HepG2 (cell line): ENCODE measurements around the gene TARS3. TPM values are rescaled to one million over a fixed set of nuclear protein-coding genes. Genes with fewer than 3 reads are reported as not detected.

Source experiments
- ATAC-seq: fragments of 200-7000 bp; cut with Tn5 transposase; 3 replicates; pipeline ENCODE4 v1.9.1; 2020; ENCODE audit warnings: mild to moderate bottlenecking, moderate library complexity
- BruUV-seq: library from RNA; stranded (reverse); fragments of 400-500 nt; replicated peaks from 2 replicates; lab custom pipeline; 2021; lab: Mats Ljungman, UMichigan
- CTCF ChIA-PET: fragments of 300-600 bp; formaldehyde crosslinking; extraction: SDS; loops from one replicate; lab custom pipeline; 2021; ENCODE audit warnings: low total read pairs, inconsistent platforms, low intra/inter-chr PET ratio; lab: Yijun Ruan, JAX
- POLR2A ChIA-PET: fragments of 350-600 bp; sonication (Branson Sonifier 250); formaldehyde crosslinking; loops from one replicate; lab custom pipeline; 2020; ENCODE audit warnings: antibody characterized with exemption, inconsistent platforms; lab: Yijun Ruan, JAX
- DNase-seq: peaks from one replicate; pipeline ENCODE4 v3.0.0-alpha.2; 2015; ENCODE audit warnings: low spot score
- FAIRE-seq: peaks from 3 replicates; lab custom pipeline; 2011; peaks lifted over from hg19 to GRCh38; lab: Jason Lieb, UNC
- H2AFZ ChIP-seq: one replicate; pipeline ENCODE4 v1.6.1; 2011; ENCODE audit warnings: low read length, inconsistent platforms
- H3K27ac ChIP-seq: fragments of 300-600 bp; 3 replicates; pipeline ENCODE4 v1.8.0; 2011; ENCODE audit warnings: mixed run types, mild to moderate bottlenecking, mixed read lengths, low read length, inconsistent platforms; ENCODE audit not compliant: insufficient read depth; ENCODE audit errors: extremely low read length
- H3K27me3 ChIP-seq, 2 experiments: fragments of 200-600 bp in 1 of 2; 2 replicates in 1 of 2; 3 replicates in 1 of 2; pipeline versions ENCODE4 v1.6.0 to v1.8.0; 2011; ENCODE audit warnings: low read length in 2 of 2, mild to moderate bottlenecking in 2 of 2, moderate library complexity in 2 of 2, inconsistent platforms in 1 of 2; ENCODE audit not compliant: insufficient read depth in 2 of 2, control insufficient read depth in 1 of 2
- H3K36me3 ChIP-seq, 2 experiments: fragments of 200-600 bp in 1 of 2; replicated peaks in 1 of 2; 2 replicates in 1 of 2; 3 replicates in 1 of 2; pipeline versions ENCODE4 v1.5.1 to v1.8.0; 2011; ENCODE audit warnings: low read length in 2 of 2, inconsistent platforms in 1 of 2; ENCODE audit not compliant: insufficient read depth in 2 of 2, control insufficient read depth in 1 of 2
- H3K4me1 ChIP-seq: 2 replicates; pipeline ENCODE4 v1.5.1; 2012; ENCODE audit warnings: low read length, inconsistent platforms; ENCODE audit not compliant: insufficient read depth
- H3K4me2 ChIP-seq: 2 replicates; pipeline ENCODE4 v1.6.0; 2011; ENCODE audit warnings: low read depth, low read length, inconsistent platforms
- H3K4me3 ChIP-seq, 3 experiments: fragments of 200-600 bp in 1 of 3; sonication (generic), shearing (Covaris generic) in 1 of 3; replicated peaks in 1 of 3; 2 replicates each; pipeline ENCODE4 v1.5.1; 2011 to 2016; ENCODE audit warnings: low read length in 3 of 3, inconsistent platforms in 2 of 3, low read depth in 2 of 3, mild to moderate bottlenecking in 2 of 3, control low read depth in 1 of 3, mixed read lengths in 1 of 3; ENCODE audit not compliant: insufficient read depth in 1 of 3
- H3K79me2 ChIP-seq: one replicate; pipeline ENCODE4 v1.6.1; 2011; ENCODE audit warnings: low read length, inconsistent platforms; ENCODE audit not compliant: insufficient read depth
- H3K9ac ChIP-seq: 2 replicates; pipeline ENCODE4 v1.6.0; 2011; ENCODE audit warnings: mild to moderate bottlenecking, low read depth, low read length, inconsistent platforms; ENCODE audit not compliant: insufficient read depth
- H3K9me3 ChIP-seq: 2 replicates; pipeline ENCODE4 v1.5.1; 2012; ENCODE audit warnings: mild to moderate bottlenecking, low read length
- H4K20me1 ChIP-seq: 2 replicates; pipeline ENCODE4 v1.6.0; 2011; ENCODE audit warnings: inconsistent platforms, mild to moderate bottlenecking, low read length, moderate library complexity; ENCODE audit not compliant: insufficient read depth
- EEA1 ChIP-seq: sonication (generic); formaldehyde crosslinking; IDR thresholded peaks from 2 replicates; pipeline ENCODE4 v1.5.1; 2020; ENCODE audit warnings: mild to moderate bottlenecking, missing genetic modification reagents, borderline replicate concordance
- IKZF1 ChIP-seq: fragments of 450-650 bp; IDR thresholded peaks from 2 replicates; pipeline ENCODE4 v1.7.1; 2016
- SIN3A ChIP-seq: IDR thresholded peaks from 2 replicates; pipeline ENCODE4 v1.6.1; 2011; ENCODE audit warnings: low read depth, mild to moderate bottlenecking, control low read depth, low read length, borderline replicate concordance
- WGBS: methylation state at CpG from one replicate; pipeline ENCODE4 v1.1.6; 2017; ENCODE audit warnings: low lambda C conversion rate; 5-methylcytosine and 5-hydroxymethylcytosine counted together
- in situ Hi-C: cut with HindIII; loops from 2 replicates; pipeline ENCODE4 v1.10.0; 2017; ENCODE audit warnings: low pct_unique_long_range_greater_than_20kb; ENCODE audit not compliant: extremely low pct_ligation_motif_present
- intact Hi-C: fragments of 100-400 bp; cut with micrococcal nuclease; formaldehyde crosslinking; loops from one replicate; pipeline ENCODE4 v1.10.0; 2022; ENCODE audit not compliant: unreplicated experiment
- polyA plus RNA-seq, 8 experiments: library from polyadenylated mRNA; depleted of rRNA in 3 of 8; stranded (reverse) in 7 of 8; unstranded in 1 of 8; fragments of >200 nt; fragmentation: Illumina TruSeq in 4 of 8; extraction: Trizol in 4 of 8; gene quantifications; 2 replicates each; pipeline versions ENCODE4 v1.2.1 to v1.2.3, GENCODE V29; 2011 to 2016; ENCODE audit warnings: low read depth in 4 of 8, missing spikeins in 1 of 8, mixed read lengths in 1 of 8; ENCODE audit not compliant: insufficient read depth in 1 of 8
- total RNA-seq, 5 experiments: library from RNA; depleted of rRNA; stranded (reverse); fragments of >200 nt; fragmentation: Illumina TruSeq; extraction: Trizol; gene quantifications; 2 replicates each; pipeline ENCODE4 v1.2.3, GENCODE V29; 2016; ENCODE audit warnings: low read depth in 1 of 5
- TF ChIP-seq, protein P1 (sequence below): IDR thresholded peaks from 2 replicates; pipeline ENCODE4 v1.6.1; 2012; ENCODE audit warnings: low read length, improper control_type of control experiment
- TF ChIP-seq, protein P2 (sequence below): conservative IDR thresholded peaks from 2 replicates; pipeline ENCODE4 v1.6.1; 2018; ENCODE audit warnings: missing genetic modification reagents
- TF ChIP-seq, protein P3 (sequence below): sonication (generic); formaldehyde crosslinking; IDR thresholded peaks from 2 replicates; pipeline ENCODE4 v1.5.1; 2020; ENCODE audit warnings: missing genetic modification reagents, mild to moderate bottlenecking, borderline replicate concordance
- TF ChIP-seq, protein P4 (sequence below), 2 experiments: sonication (generic) in 1 of 2; formaldehyde crosslinking in 1 of 2; IDR thresholded peaks; 2 replicates each; pipeline versions ENCODE4 v1.6.1 to v1.9.0; 2014 to 2022; ENCODE audit warnings: antibody characterized with exemption in 1 of 2, borderline replicate concordance in 1 of 2, inconsistent platforms in 1 of 2, low read depth in 1 of 2, missing genetic modification reagents in 1 of 2
- TF ChIP-seq, protein P5 (sequence below): sonication (generic); IDR thresholded peaks from 2 replicates; pipeline ENCODE4 v1.6.1; 2016; ENCODE audit warnings: low read depth, borderline replicate concordance

TARS3 gene
- total and polyA plus RNA-seq, 2 of the 13 experiments (the other 11 are each of a cell fraction or from before 2014, with no cell fraction given): 4.1 to 11.7 TPM

DNA sequence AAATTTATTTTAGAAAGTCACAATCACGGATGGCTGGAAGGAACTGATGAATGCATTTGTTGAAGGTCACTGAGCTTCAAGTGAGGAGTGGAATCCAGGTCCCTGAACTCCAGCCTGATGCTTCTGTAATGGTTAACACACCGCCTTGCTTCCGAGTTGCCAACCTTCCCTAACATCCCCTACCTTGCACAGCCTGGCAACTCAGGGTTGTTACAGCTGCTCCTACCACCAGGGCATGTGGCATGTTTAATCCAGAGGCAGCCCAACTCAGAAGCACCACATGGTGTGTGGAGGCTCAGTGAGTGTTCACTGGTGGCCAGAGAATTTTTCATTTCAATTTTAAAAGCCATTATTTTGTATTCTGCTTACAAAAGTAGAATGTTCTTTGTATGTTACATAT lies 77.0 kb downstream of the TARS3 start:
- CTCF ChIA-PET: no interaction called here
- ATAC-seq (no peak), FAIRE-seq (no peak), DNase-seq (no peak)
- no peaks in the 10 kb centered on the region for H3K9me3 ChIP-seq
- POLR2A ChIA-PET: no interaction called here
- no peak overlapping the region for H3K27ac ChIP-seq
- H2AFZ ChIP-seq: no peak overlapping the region
- peaks cover 32% of the 10 kb centered on the region for H3K4me1 ChIP-seq
- H3K27me3 ChIP-seq: no peaks in the 10 kb centered on the region; a peak in 1 of 5 replicates
- H3K9ac ChIP-seq: no peak overlapping the region
- TF ChIP-seq, protein P1, sequence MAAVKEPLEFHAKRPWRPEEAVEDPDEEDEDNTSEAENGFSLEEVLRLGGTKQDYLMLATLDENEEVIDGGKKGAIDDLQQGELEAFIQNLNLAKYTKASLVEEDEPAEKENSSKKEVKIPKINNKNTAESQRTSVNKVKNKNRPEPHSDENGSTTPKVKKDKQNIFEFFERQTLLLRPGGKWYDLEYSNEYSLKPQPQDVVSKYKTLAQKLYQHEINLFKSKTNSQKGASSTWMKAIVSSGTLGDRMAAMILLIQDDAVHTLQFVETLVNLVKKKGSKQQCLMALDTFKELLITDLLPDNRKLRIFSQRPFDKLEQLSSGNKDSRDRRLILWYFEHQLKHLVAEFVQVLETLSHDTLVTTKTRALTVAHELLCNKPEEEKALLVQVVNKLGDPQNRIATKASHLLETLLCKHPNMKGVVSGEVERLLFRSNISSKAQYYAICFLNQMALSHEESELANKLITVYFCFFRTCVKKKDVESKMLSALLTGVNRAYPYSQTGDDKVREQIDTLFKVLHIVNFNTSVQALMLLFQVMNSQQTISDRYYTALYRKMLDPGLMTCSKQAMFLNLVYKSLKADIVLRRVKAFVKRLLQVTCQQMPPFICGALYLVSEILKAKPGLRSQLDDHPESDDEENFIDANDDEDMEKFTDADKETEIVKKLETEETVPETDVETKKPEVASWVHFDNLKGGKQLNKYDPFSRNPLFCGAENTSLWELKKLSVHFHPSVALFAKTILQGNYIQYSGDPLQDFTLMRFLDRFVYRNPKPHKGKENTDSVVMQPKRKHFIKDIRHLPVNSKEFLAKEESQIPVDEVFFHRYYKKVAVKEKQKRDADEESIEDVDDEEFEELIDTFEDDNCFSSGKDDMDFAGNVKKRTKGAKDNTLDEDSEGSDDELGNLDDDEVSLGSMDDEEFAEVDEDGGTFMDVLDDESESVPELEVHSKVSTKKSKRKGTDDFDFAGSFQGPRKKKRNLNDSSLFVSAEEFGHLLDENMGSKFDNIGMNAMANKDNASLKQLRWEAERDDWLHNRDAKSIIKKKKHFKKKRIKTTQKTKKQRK: no peak
- TF ChIP-seq, protein P2, sequence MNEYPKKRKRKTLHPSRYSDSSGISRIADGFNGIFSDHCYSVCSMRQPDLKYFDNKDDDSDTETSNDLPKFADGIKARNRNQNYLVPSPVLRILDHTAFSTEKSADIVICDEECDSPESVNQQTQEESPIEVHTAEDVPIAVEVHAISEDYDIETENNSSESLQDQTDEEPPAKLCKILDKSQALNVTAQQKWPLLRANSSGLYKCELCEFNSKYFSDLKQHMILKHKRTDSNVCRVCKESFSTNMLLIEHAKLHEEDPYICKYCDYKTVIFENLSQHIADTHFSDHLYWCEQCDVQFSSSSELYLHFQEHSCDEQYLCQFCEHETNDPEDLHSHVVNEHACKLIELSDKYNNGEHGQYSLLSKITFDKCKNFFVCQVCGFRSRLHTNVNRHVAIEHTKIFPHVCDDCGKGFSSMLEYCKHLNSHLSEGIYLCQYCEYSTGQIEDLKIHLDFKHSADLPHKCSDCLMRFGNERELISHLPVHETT (CRISPR knock-in tag): no peak
- TF ChIP-seq IKZF1 (no peak), SIN3A (no peak), EEA1 (CRISPR knock-in tag) (no peak)
- TF ChIP-seq, protein P3, sequence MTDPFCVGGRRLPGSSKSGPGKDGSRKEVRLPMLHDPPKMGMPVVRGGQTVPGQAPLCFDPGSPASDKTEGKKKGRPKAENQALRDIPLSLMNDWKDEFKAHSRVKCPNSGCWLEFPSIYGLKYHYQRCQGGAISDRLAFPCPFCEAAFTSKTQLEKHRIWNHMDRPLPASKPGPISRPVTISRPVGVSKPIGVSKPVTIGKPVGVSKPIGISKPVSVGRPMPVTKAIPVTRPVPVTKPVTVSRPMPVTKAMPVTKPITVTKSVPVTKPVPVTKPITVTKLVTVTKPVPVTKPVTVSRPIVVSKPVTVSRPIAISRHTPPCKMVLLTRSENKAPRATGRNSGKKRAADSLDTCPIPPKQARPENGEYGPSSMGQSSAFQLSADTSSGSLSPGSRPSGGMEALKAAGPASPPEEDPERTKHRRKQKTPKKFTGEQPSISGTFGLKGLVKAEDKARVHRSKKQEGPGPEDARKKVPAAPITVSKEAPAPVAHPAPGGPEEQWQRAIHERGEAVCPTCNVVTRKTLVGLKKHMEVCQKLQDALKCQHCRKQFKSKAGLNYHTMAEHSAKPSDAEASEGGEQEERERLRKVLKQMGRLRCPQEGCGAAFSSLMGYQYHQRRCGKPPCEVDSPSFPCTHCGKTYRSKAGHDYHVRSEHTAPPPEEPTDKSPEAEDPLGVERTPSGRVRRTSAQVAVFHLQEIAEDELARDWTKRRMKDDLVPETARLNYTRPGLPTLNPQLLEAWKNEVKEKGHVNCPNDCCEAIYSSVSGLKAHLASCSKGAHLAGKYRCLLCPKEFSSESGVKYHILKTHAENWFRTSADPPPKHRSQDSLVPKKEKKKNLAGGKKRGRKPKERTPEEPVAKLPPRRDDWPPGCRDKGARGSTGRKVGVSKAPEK (CRISPR knock-in tag): no peak
- TF ChIP-seq, protein P4, sequence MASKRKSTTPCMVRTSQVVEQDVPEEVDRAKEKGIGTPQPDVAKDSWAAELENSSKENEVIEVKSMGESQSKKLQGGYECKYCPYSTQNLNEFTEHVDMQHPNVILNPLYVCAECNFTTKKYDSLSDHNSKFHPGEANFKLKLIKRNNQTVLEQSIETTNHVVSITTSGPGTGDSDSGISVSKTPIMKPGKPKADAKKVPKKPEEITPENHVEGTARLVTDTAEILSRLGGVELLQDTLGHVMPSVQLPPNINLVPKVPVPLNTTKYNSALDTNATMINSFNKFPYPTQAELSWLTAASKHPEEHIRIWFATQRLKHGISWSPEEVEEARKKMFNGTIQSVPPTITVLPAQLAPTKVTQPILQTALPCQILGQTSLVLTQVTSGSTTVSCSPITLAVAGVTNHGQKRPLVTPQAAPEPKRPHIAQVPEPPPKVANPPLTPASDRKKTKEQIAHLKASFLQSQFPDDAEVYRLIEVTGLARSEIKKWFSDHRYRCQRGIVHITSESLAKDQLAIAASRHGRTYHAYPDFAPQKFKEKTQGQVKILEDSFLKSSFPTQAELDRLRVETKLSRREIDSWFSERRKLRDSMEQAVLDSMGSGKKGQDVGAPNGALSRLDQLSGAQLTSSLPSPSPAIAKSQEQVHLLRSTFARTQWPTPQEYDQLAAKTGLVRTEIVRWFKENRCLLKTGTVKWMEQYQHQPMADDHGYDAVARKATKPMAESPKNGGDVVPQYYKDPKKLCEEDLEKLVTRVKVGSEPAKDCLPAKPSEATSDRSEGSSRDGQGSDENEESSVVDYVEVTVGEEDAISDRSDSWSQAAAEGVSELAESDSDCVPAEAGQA (IDR thresholded peaks at IDR 0.05; ENCODE audit: low read depth): no peak
- TF ChIP-seq, protein P4 (CRISPR knock-in tag; IDR thresholded peaks at IDR 0.05; ENCODE audit: borderline replicate concordance): no peak
- TF ChIP-seq, protein P5, sequence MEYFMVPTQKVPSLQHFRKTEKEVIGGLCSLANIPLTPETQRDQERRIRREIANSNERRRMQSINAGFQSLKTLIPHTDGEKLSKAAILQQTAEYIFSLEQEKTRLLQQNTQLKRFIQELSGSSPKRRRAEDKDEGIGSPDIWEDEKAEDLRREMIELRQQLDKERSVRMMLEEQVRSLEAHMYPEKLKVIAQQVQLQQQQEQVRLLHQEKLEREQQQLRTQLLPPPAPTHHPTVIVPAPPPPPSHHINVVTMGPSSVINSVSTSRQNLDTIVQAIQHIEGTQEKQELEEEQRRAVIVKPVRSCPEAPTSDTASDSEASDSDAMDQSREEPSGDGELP: no peak
- BruUV-seq: no TSS peak
- H4K20me1 ChIP-seq: no peaks in the 10 kb centered on the region; the same call in 1 of the 2 replicates
- intact Hi-C loops: no loop called here
- in situ Hi-C loops: loop anchor here (10.0 kb wide), 1 partner anchor 212 kb away; no protein-coding TSS in a partner anchor
- H3K79me2 ChIP-seq: peaks cover 47% of the 10 kb centered on the region
- H3K36me3 ChIP-seq: peaks cover 14 to 52% of the 10 kb centered on the region in 2 experiments
- H3K4me3 ChIP-seq: no peak overlapping the region
- no peak overlapping the region for H3K4me2 ChIP-seq
- 82% methylated on average over 3 of the region's 3 CpGs for WGBS
